Nephron (organoid): ENCODE results near the gene ABCG4.

ENCODE experiments used
- H3K27ac Mint-ChIP-seq, 3 experiments: 2 replicates each; pipeline ENCODE4 v1.8.0; 2020; ENCODE audit warnings: mixed read lengths in 3 of 3, mild to moderate bottlenecking in 2 of 3, moderate library complexity in 1 of 3
- H3K27me3 Mint-ChIP-seq: 2 replicates; pipeline ENCODE4 v1.8.0; 2021; ENCODE audit warnings: low read depth, mild to moderate bottlenecking, moderate library complexity, mixed read lengths
- H3K36me3 Mint-ChIP-seq: 2 replicates; pipeline ENCODE4 v1.8.0; 2020; ENCODE audit warnings: low read depth, mixed read lengths
- H3K4me1 Mint-ChIP-seq: 2 replicates; pipeline ENCODE4 v1.8.0; 2020; ENCODE audit warnings: mixed read lengths
- H3K4me3 Mint-ChIP-seq, 3 experiments: 2 replicates each; pipeline ENCODE4 v1.8.0; 2020; ENCODE audit warnings: mild to moderate bottlenecking in 3 of 3, mixed read lengths in 3 of 3, moderate library complexity in 2 of 3
- H3K9me3 Mint-ChIP-seq: 2 replicates; pipeline ENCODE4 v1.8.0; 2020; ENCODE audit warnings: mixed read lengths
- CTCF ChIP-seq, 3 experiments: fragments of 200-600 bp; sonication (generic); IDR thresholded peaks; one replicate each; pipeline ENCODE4 v1.5.0; 2021; ENCODE audit warnings: antibody characterized with exemption in 3 of 3; ENCODE audit not compliant: unreplicated experiment in 3 of 3

Gene ABCG4

GRCh38 chr11:119202554-119202953, 53.7 kb downstream of the ABCG4 start:
- Mint-ChIP-seq H3K4me3 (no peak overlapping the region), H3K27ac (no peak overlapping the region), H3K27me3 (peaks cover 4% of the 10 kb centered on the region), H3K4me1 (peaks cover 22% of the 10 kb centered on the region), H3K9me3 (no peaks in the 10 kb centered on the region), H3K36me3 (no peaks in the 10 kb centered on the region)
- TF ChIP-seq CTCF (IDR thresholded peaks at IDR 0.05; ENCODE audit: unreplicated experiment in 3 of 3) = no peak

- Mint-ChIP-seq H3K4me1 (peaks cover 30% of the 10 kb centered on the region), H3K4me3 (peak overlapping the region in 2 of 3 experiments; percentile 24 to 40), H3K9me3 (no peaks in the 10 kb centered on the region), H3K36me3 (no peaks in the 10 kb centered on the region), H3K27ac (no peak overlapping the region), H3K27me3 (peaks cover 4% of the 10 kb centered on the region)
- no peak for TF ChIP-seq CTCF (IDR thresholded peaks at IDR 0.05; ENCODE audit: unreplicated experiment in 3 of 3)
These were observed 55.2 kb downstream of the ABCG4 start for GRCh38 chr11:119204066-119204465.

DNA sequence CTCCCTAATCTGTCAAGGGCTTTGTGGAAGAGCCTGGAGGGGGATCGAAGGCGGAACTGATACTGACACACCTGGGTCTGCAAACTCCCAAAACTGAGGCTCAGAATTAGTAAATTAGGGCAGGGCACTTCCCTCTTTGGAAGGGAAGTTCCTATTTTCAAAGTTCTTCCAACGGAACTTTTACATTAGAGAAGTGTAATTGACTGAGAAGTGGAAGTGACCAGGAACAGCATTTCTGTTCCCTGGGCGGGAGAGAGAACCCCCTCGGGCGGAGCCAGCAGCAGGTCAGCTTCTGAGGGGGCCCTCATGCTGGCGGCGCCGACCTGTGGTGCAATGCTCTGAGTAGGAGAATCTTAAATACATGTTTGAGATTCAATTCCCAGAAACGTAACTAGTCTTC, 56.2 kb downstream of the ABCG4 start:
- no peaks in the 10 kb centered on the region for H3K36me3 Mint-ChIP-seq
- H3K27ac Mint-ChIP-seq = peak overlapping the region; percentile 64 to 88 (median 64)
- H3K4me3 Mint-ChIP-seq = peak overlapping the region; percentile 81 to 88 (median 85)
- H3K4me1 Mint-ChIP-seq = peaks cover 34% of the 10 kb centered on the region
- TF ChIP-seq CTCF (IDR thresholded peaks at IDR 0.05; ENCODE audit: unreplicated experiment in 3 of 3) = no peak
- H3K9me3 Mint-ChIP-seq = no peaks in the 10 kb centered on the region
- peaks cover 4% of the 10 kb centered on the region for H3K27me3 Mint-ChIP-seq

DNA sequence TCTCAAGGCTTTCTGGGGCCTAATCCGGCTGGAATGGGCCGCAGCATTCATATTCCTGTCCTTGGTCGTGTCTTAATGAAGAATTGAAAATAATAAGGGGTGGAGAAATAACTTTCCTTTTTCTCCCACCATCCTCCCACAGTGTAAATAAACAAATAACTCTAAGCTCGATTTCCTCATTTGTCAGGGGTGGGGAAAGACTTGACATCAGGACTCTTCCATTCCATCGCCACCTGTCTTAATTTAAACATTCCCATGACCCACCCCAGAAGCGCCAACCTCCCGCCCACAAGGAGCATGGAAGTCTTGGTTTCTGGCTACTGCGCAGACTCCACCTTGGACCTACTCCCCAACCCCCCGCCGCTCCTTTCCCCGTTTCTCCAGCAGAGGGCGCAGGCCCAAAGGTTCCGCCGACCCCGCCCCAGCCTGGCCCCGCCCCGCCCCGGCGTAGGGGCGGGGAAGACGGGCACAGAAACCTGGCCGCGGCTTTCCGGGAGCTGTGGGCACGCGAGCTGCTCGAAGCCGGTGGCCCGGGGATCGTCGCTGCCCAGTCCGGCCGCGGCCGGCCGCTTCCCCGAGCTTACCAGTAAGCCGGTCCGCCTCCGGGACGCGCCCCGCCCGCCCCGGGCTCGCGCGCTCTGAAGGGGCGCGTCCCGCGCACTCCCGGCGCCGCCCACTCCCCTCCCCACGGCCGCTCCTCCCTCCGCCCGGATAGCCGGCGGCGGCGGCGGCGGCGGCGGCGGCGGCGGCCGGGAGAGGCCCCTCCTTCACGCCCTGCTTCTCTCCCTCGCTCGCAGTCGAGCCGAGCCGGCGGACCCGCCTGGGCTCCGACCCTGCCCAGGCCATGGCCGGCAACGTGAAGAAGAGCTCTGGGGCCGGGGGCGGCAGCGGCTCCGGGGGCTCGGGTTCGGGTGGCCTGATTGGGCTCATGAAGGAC, 57.0 kb downstream of the ABCG4 start, which contains the start of gene CBL:
TSS of gene CBL (plus strand) at position 766 of the 937 bp plus-strand sequence. CDS start at position 845, 79 bp downstream.
- Mint-ChIP-seq H3K4me3 (peak within 1 kb of the TSS; percentile 93 to 100 (median 98)), H3K36me3 (no peaks in the 10 kb centered on the region), H3K27me3 (peaks cover 4% of the 10 kb centered on the region), H3K9me3 (no peaks in the 10 kb centered on the region), H3K4me1 (peaks cover 34% of the 10 kb centered on the region), H3K27ac (peak within 1 kb of the TSS; percentile 95 to 97 (median 96))
- peak; percentile 89 to 95 (median 90) for TF ChIP-seq CTCF (IDR thresholded peaks at IDR 0.05; ENCODE audit: unreplicated experiment in 3 of 3)

DNA sequence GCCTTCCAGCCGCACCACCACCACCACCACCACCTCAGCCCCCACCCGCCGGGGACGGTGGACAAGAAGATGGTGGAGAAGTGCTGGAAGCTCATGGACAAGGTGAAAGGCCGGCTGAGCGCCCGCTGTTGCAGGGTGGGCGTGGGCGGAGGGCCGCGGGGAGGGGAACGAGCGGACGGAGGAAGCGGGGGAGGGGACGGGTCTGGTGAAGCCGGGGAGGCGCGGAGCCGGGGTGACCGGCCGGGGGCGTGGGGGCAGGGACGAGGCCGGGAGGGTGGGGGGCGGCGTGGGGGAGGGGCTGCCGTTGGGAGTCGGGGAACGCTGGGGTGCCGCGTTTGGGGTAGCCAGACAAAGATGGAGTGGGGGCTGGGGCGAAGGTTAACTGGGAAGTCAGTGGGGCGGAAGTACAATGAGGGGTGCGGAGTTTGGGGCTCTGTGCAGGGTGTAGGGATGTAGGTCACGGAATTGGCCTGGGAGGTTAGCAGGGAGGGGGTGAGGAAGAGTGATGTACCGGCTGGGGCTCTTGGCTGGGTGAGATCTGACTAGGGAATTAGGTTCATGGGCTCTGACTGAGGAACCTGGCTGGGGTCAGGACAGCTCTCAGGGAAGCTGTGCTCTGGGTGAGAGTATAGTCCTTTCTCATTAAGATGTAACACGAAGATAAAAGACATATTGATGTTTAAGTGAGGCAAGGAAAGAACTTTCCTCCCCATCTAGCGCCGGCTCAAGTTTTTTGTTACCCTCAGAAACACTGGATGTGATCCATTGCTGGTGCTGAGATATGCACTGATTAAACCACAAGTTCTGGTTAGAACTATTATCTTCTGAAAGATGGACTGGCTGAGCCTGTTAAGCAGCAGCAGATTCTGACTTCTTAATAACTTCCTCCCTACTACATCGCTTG, 57.9 kb downstream of the ABCG4 start:
- Mint-ChIP-seq H3K4me3 (peak overlapping the region; percentile 93 to 100 (median 98)), H3K27me3 (peaks cover 4% of the 10 kb centered on the region), H3K9me3 (no peaks in the 10 kb centered on the region)

More for the DNA sequence above, 57.9 kb downstream of the ABCG4 start:
- no peak for TF ChIP-seq CTCF (IDR thresholded peaks at IDR 0.05; ENCODE audit: unreplicated experiment in 3 of 3)
- Mint-ChIP-seq H3K27ac (peak overlapping the region; percentile 95 to 97 (median 96)), H3K4me1 (peaks cover 34% of the 10 kb centered on the region), H3K36me3 (no peaks in the 10 kb centered on the region)
